Measurements from ENCODE around the gene ITGB2. TPM values are rescaled to one million over a fixed set of nuclear protein-coding genes. Genes with fewer than 3 reads are reported as not detected.

ITGB2 gene
- total and polyA plus RNA-seq, 8 donors: 7.7 to 404 (median 11.2) TPM

- peaks cover 4 to 78% of the 10 kb centered on the region in 2 donors for H3K4me1 ChIP-seq
- H3K27me3 ChIP-seq: peaks cover 0 to 18% of the 10 kb centered on the region in 2 donors
- H3K36me3 ChIP-seq: peaks cover 0 to 9% of the 10 kb centered on the region in 2 donors
- no peaks in the 10 kb centered on the region for H3K9me3 ChIP-seq
- DNase-seq (no peak), ATAC-seq (no peak)
- H3K27ac ChIP-seq: peak overlapping the region in 1 of 2 donors; percentile 93
- intact Hi-C loops (cut with DNase I): no loop called here
- peak overlapping the region in 1 of 2 donors; percentile 80 for H3K4me3 ChIP-seq
- no peak for TF ChIP-seq CTCF (IDR thresholded peaks at IDR 0.05)
Observed at GRCh38 chr21:44921928-44922327, 1.2 kb upstream of the ITGB2 start.

GRCh38 chr21:44919913-44920693 lies 596 bp downstream of the ITGB2 start:
- intact Hi-C loops (cut with DNase I): no loop called here
- Histone ChIP-seq H3K4me3 (peak overlapping the region; percentile 22 to 80), H3K9me3 (no peaks in the 10 kb centered on the region), H3K27ac (peak overlapping the region; percentile 19 to 93), H3K36me3 (peaks cover 0 to 9% of the 10 kb centered on the region in 2 donors), H3K4me1 (peaks cover 0 to 78% of the 10 kb centered on the region in 2 donors), H3K27me3 (peaks cover 0 to 15% of the 10 kb centered on the region in 2 donors)
- ATAC-seq (no peak), DNase-seq (peak in 1 of 4 donors; percentile 73)
- no peak for TF ChIP-seq CTCF (IDR thresholded peaks at IDR 0.05)

- no peaks in the 10 kb centered on the region for H3K9me3 ChIP-seq
- TF ChIP-seq CTCF (IDR thresholded peaks at IDR 0.05): no peak
- H3K27me3 ChIP-seq: peaks cover 0 to 15% of the 10 kb centered on the region in 2 donors
- peak in 2 of 4 donors; percentile 76 to 91 for DNase-seq
- peak; percentile 27 for ATAC-seq
- peak overlapping the region; percentile 22 to 80 for H3K4me3 ChIP-seq
- H3K27ac ChIP-seq: peak overlapping the region in 1 of 2 donors; percentile 93
- peaks cover 0 to 78% of the 10 kb centered on the region in 2 donors for H3K4me1 ChIP-seq
- H3K36me3 ChIP-seq: peaks cover 0 to 9% of the 10 kb centered on the region in 2 donors
- intact Hi-C loops (cut with DNase I): no loop called here
Observed at GRCh38 chr21:44919111-44919912, 1.4 kb downstream of the ITGB2 start.

GRCh38 chr21:44918581-44919033 lies 2.1 kb downstream of the ITGB2 start:
- H3K27ac ChIP-seq: no peak overlapping the region
- ATAC-seq (no peak), DNase-seq (peak in 1 of 4 donors; percentile 62)
- peaks cover 0 to 78% of the 10 kb centered on the region in 2 donors for H3K4me1 ChIP-seq
- intact Hi-C loops (cut with DNase I): no loop called here
- H3K27me3 ChIP-seq: peaks cover 0 to 15% of the 10 kb centered on the region in 2 donors
- no peak for TF ChIP-seq CTCF (IDR thresholded peaks at IDR 0.05)
- H3K36me3 ChIP-seq: peaks cover 0 to 9% of the 10 kb centered on the region in 2 donors
- peak overlapping the region in 1 of 2 donors; percentile 80 for H3K4me3 ChIP-seq
- H3K9me3 ChIP-seq: no peaks in the 10 kb centered on the region

GRCh38 chr21:44918107-44918470 lies 2.6 kb downstream of the ITGB2 start:
- peaks cover 0 to 79% of the 10 kb centered on the region in 2 donors for H3K4me1 ChIP-seq
- ATAC-seq (no peak), DNase-seq (peak in 1 of 4 donors; percentile 73)
- H3K36me3 ChIP-seq: peaks cover 0 to 9% of the 10 kb centered on the region in 2 donors
- H3K9me3 ChIP-seq: no peaks in the 10 kb centered on the region
- intact Hi-C loops (cut with DNase I): no loop called here
- H3K27me3 ChIP-seq: peaks cover 0 to 15% of the 10 kb centered on the region in 2 donors
- no peak for TF ChIP-seq CTCF (IDR thresholded peaks at IDR 0.05)
- H3K27ac ChIP-seq: peak overlapping the region in 1 of 2 donors; percentile 37
- peak overlapping the region in 1 of 2 donors; percentile 80 for H3K4me3 ChIP-seq

Measured in left lung (tissue), 10 donors.